HepG2 (cell line): ENCODE measurements around the gene SLU7. TPM values are rescaled to one million over a fixed set of nuclear protein-coding genes. Genes with fewer than 3 reads are reported as not detected.

Experiments
- ATAC-seq: fragments of 200-7000 bp; cut with Tn5 transposase; 3 replicates; pipeline ENCODE4 v1.9.1; 2020; ENCODE audit warnings: mild to moderate bottlenecking, moderate library complexity
- BruUV-seq: library from RNA; stranded (reverse); fragments of 400-500 nt; replicated peaks from 2 replicates; lab custom pipeline; 2021; lab: Mats Ljungman, UMichigan
- CTCF ChIA-PET: fragments of 300-600 bp; formaldehyde crosslinking; extraction: SDS; loops from one replicate; lab custom pipeline; 2021; ENCODE audit warnings: low total read pairs, inconsistent platforms, low intra/inter-chr PET ratio; lab: Yijun Ruan, JAX
- POLR2A ChIA-PET: fragments of 350-600 bp; sonication (Branson Sonifier 250); formaldehyde crosslinking; loops from one replicate; lab custom pipeline; 2020; ENCODE audit warnings: antibody characterized with exemption, inconsistent platforms; lab: Yijun Ruan, JAX
- DNase-seq: peaks from one replicate; pipeline ENCODE4 v3.0.0-alpha.2; 2015; ENCODE audit warnings: low spot score
- FAIRE-seq: peaks from 3 replicates; lab custom pipeline; 2011; peaks lifted over from hg19 to GRCh38; lab: Jason Lieb, UNC
- H2AFZ ChIP-seq: one replicate; pipeline ENCODE4 v1.6.1; 2011; ENCODE audit warnings: low read length, inconsistent platforms
- H3K27ac ChIP-seq: fragments of 300-600 bp; 3 replicates; pipeline ENCODE4 v1.8.0; 2011; ENCODE audit warnings: mixed run types, mild to moderate bottlenecking, mixed read lengths, low read length, inconsistent platforms; ENCODE audit not compliant: insufficient read depth; ENCODE audit errors: extremely low read length
- H3K27me3 ChIP-seq, 2 experiments: fragments of 200-600 bp in 1 of 2; 2 replicates in 1 of 2; 3 replicates in 1 of 2; pipeline versions ENCODE4 v1.6.0 to v1.8.0; 2011; ENCODE audit warnings: low read length in 2 of 2, mild to moderate bottlenecking in 2 of 2, moderate library complexity in 2 of 2, inconsistent platforms in 1 of 2; ENCODE audit not compliant: insufficient read depth in 2 of 2, control insufficient read depth in 1 of 2
- H3K36me3 ChIP-seq, 2 experiments: fragments of 200-600 bp in 1 of 2; replicated peaks in 1 of 2; 2 replicates in 1 of 2; 3 replicates in 1 of 2; pipeline versions ENCODE4 v1.5.1 to v1.8.0; 2011; ENCODE audit warnings: low read length in 2 of 2, inconsistent platforms in 1 of 2; ENCODE audit not compliant: insufficient read depth in 2 of 2, control insufficient read depth in 1 of 2
- H3K4me1 ChIP-seq: 2 replicates; pipeline ENCODE4 v1.5.1; 2012; ENCODE audit warnings: low read length, inconsistent platforms; ENCODE audit not compliant: insufficient read depth
- H3K4me2 ChIP-seq: 2 replicates; pipeline ENCODE4 v1.6.0; 2011; ENCODE audit warnings: low read depth, low read length, inconsistent platforms
- H3K4me3 ChIP-seq, 3 experiments: fragments of 200-600 bp in 1 of 3; sonication (generic), shearing (Covaris generic) in 1 of 3; replicated peaks in 1 of 3; 2 replicates each; pipeline ENCODE4 v1.5.1; 2011 to 2016; ENCODE audit warnings: low read length in 3 of 3, inconsistent platforms in 2 of 3, low read depth in 2 of 3, mild to moderate bottlenecking in 2 of 3, control low read depth in 1 of 3, mixed read lengths in 1 of 3; ENCODE audit not compliant: insufficient read depth in 1 of 3
- H3K79me2 ChIP-seq: one replicate; pipeline ENCODE4 v1.6.1; 2011; ENCODE audit warnings: low read length, inconsistent platforms; ENCODE audit not compliant: insufficient read depth
- H3K9ac ChIP-seq: 2 replicates; pipeline ENCODE4 v1.6.0; 2011; ENCODE audit warnings: mild to moderate bottlenecking, low read depth, low read length, inconsistent platforms; ENCODE audit not compliant: insufficient read depth
- H3K9me3 ChIP-seq: 2 replicates; pipeline ENCODE4 v1.5.1; 2012; ENCODE audit warnings: mild to moderate bottlenecking, low read length
- H4K20me1 ChIP-seq: 2 replicates; pipeline ENCODE4 v1.6.0; 2011; ENCODE audit warnings: inconsistent platforms, mild to moderate bottlenecking, low read length, moderate library complexity; ENCODE audit not compliant: insufficient read depth
- AHDC1 ChIP-seq: sonication (generic); formaldehyde crosslinking; IDR thresholded peaks from 2 replicates; pipeline ENCODE4 v1.5.1; 2020; ENCODE audit warnings: mild to moderate bottlenecking, missing genetic modification reagents, borderline replicate concordance
- ARNTL ChIP-seq: sonication (generic); formaldehyde crosslinking; IDR thresholded peaks from 2 replicates; pipeline ENCODE4 v1.4.0; 2020; ENCODE audit warnings: mild to moderate bottlenecking, missing genetic modification reagents
- CEBPZ ChIP-seq: IDR thresholded peaks from 2 replicates; pipeline ENCODE4 v1.6.1; 2012; ENCODE audit warnings: low read length, improper control_type of control experiment
- FOXK1 ChIP-seq: sonication (generic); formaldehyde crosslinking; IDR thresholded peaks from 2 replicates; pipeline ENCODE4 v1.4.0; 2020; ENCODE audit warnings: low read depth, missing genetic modification reagents, borderline replicate concordance
- GPBP1L1 ChIP-seq: sonication (generic); formaldehyde crosslinking; IDR thresholded peaks from 2 replicates; pipeline ENCODE4 v1.5.0; 2020; ENCODE audit warnings: mild to moderate bottlenecking, missing genetic modification reagents
- MEIS2 ChIP-seq: sonication (generic); formaldehyde crosslinking; IDR thresholded peaks from 2 replicates; pipeline ENCODE4 v1.9.0; 2021; ENCODE audit warnings: mild to moderate bottlenecking, missing genetic modification reagents
- PAWR ChIP-seq: sonication (generic); formaldehyde crosslinking; IDR thresholded peaks from 2 replicates; pipeline ENCODE4 v1.4.0; 2020; ENCODE audit warnings: missing genetic modification reagents, mild to moderate bottlenecking, borderline replicate concordance
- PAX8 ChIP-seq: sonication (generic); formaldehyde crosslinking; IDR thresholded peaks from 2 replicates; pipeline ENCODE4 v1.8.0; 2022; ENCODE audit warnings: mild to moderate bottlenecking, missing genetic modification reagents, borderline replicate concordance
- TAF1 ChIP-seq: sonication (generic); formaldehyde crosslinking; IDR thresholded peaks from 2 replicates; pipeline ENCODE4 v1.4.0; 2020; ENCODE audit warnings: missing genetic modification reagents
- ZBTB7A ChIP-seq: sonication (generic); formaldehyde crosslinking; IDR thresholded peaks from 2 replicates; pipeline ENCODE4 v1.8.0; 2022; ENCODE audit warnings: mild to moderate bottlenecking, missing genetic modification reagents
- ZNF10 ChIP-seq: sonication (generic); formaldehyde crosslinking; IDR thresholded peaks from 2 replicates; pipeline ENCODE4 v1.4.0; 2020; ENCODE audit warnings: mild to moderate bottlenecking, low read depth, missing genetic modification reagents, borderline replicate concordance
- ZNF207 ChIP-seq: fragments of 450-650 bp; IDR thresholded peaks from 2 replicates; pipeline ENCODE4 v1.6.1; 2016; ENCODE audit warnings: antibody characterized with exemption, borderline replicate concordance
- ZNF34 ChIP-seq: sonication (generic); formaldehyde crosslinking; IDR thresholded peaks from 2 replicates; pipeline ENCODE4 v1.4.0; 2020; ENCODE audit warnings: mild to moderate bottlenecking, missing genetic modification reagents, borderline replicate concordance
- ZNF891 ChIP-seq: sonication (generic); formaldehyde crosslinking; IDR thresholded peaks from 2 replicates; pipeline ENCODE4 v1.5.0; 2020; ENCODE audit warnings: mild to moderate bottlenecking, missing genetic modification reagents
- WGBS: methylation state at CpG from one replicate; pipeline ENCODE4 v1.1.6; 2017; ENCODE audit warnings: low lambda C conversion rate; 5-methylcytosine and 5-hydroxymethylcytosine counted together
- in situ Hi-C: cut with HindIII; loops from 2 replicates; pipeline ENCODE4 v1.10.0; 2017; ENCODE audit warnings: low pct_unique_long_range_greater_than_20kb; ENCODE audit not compliant: extremely low pct_ligation_motif_present
- intact Hi-C: fragments of 100-400 bp; cut with micrococcal nuclease; formaldehyde crosslinking; loops from one replicate; pipeline ENCODE4 v1.10.0; 2022; ENCODE audit not compliant: unreplicated experiment
- polyA plus RNA-seq, 8 experiments: library from polyadenylated mRNA; depleted of rRNA in 3 of 8; stranded (reverse) in 7 of 8; unstranded in 1 of 8; fragments of >200 nt; fragmentation: Illumina TruSeq in 4 of 8; extraction: Trizol in 4 of 8; gene quantifications; 2 replicates each; pipeline versions ENCODE4 v1.2.1 to v1.2.3, GENCODE V29; 2011 to 2016; ENCODE audit warnings: low read depth in 4 of 8, missing spikeins in 1 of 8, mixed read lengths in 1 of 8; ENCODE audit not compliant: insufficient read depth in 1 of 8
- total RNA-seq, 5 experiments: library from RNA; depleted of rRNA; stranded (reverse); fragments of >200 nt; fragmentation: Illumina TruSeq; extraction: Trizol; gene quantifications; 2 replicates each; pipeline ENCODE4 v1.2.3, GENCODE V29; 2016; ENCODE audit warnings: low read depth in 1 of 5

Gene SLU7
- total and polyA plus RNA-seq, 2 of the 13 experiments (the other 11 are each of a cell fraction or from before 2014, with no cell fraction given), result 24.0 to 39.2 TPM

- TF ChIP-seq CEBPZ (no peak), PAWR (no peak), ZNF10 (CRISPR knock-in tag) (no peak)
- TF ChIP-seq, all 625 proteins: peak for 0
These were observed 34.9 kb upstream of the SLU7 start (continued) for GRCh38 chr5:160453751-160454150.

- no peaks in the 10 kb centered on the region for H3K79me2 ChIP-seq
- WGBS, result 35% methylated on average over 6 of the region's 6 CpGs
- intact Hi-C loops (no loop called here), in situ Hi-C loops (no loop called here)
- H3K4me2 ChIP-seq, result no peak overlapping the region
- H3K4me3 ChIP-seq, result no peak overlapping the region
- H3K9ac ChIP-seq, result no peak overlapping the region
- CTCF ChIA-PET, result no interaction called here
- H3K4me1 ChIP-seq, result peaks cover 11% of the 10 kb centered on the region
- H3K27ac ChIP-seq, result no peak overlapping the region
- H4K20me1 ChIP-seq, result no peaks in the 10 kb centered on the region
- FAIRE-seq (no peak), DNase-seq (no peak), ATAC-seq (no peak)
- no peaks in the 10 kb centered on the region for H3K36me3 ChIP-seq
- BruUV-seq, result no TSS peak
- peaks cover 0 to 8% of the 10 kb centered on the region in 2 experiments; a peak in 3 of 5 replicates for H3K27me3 ChIP-seq
- POLR2A ChIA-PET, result no interaction called here
- H3K9me3 ChIP-seq, result no peaks in the 10 kb centered on the region
- no peak overlapping the region for H2AFZ ChIP-seq
- TF ChIP-seq ZNF207, result no peak
- no peak for TF ChIP-seq ARNTL (CRISPR knock-in tag)
- TF ChIP-seq ZNF34, result no peak
- no peak for TF ChIP-seq GPBP1L1
- TF ChIP-seq TAF1, result no peak
- TF ChIP-seq AHDC1 (CRISPR knock-in tag), result no peak
- TF ChIP-seq ZNF891 (CRISPR knock-in tag), result no peak
- TF ChIP-seq ZBTB7A (CRISPR knock-in tag), result no peak
- no peak for TF ChIP-seq MEIS2 (CRISPR knock-in tag)
- no peak for TF ChIP-seq FOXK1 (CRISPR knock-in tag)
- TF ChIP-seq PAX8 (CRISPR knock-in tag), result no peak
These were observed 33.9 kb upstream of the SLU7 start for GRCh38 chr5:160452795-160453194.
